ENCODE data around the gene PCNX2. TPM values are rescaled to one million over a fixed set of nuclear protein-coding genes. Genes with fewer than 3 reads are reported as not detected.

PCNX2 gene
- total and polyA plus RNA-seq, 2 of the 8 experiments (the other 6 are each of a cell fraction or from before 2014, with no cell fraction given), result 46.1 to 57.6 TPM

GRCh38 chr1:233020426-233020825, 275.1 kb downstream of the PCNX2 start:
- no peak overlapping the region for H3K18ac ChIP-seq (ENCODE audit: extremely low read depth, low read length)
- H4K91ac ChIP-seq (replicated peaks; ENCODE audit: insufficient read length, low read length), result no peak overlapping the region
- H2AK5ac ChIP-seq (ENCODE audit: low read depth, low read length), result no peak overlapping the region
- no peak overlapping the region for H2AFZ ChIP-seq (ENCODE audit: low read length)
- no peaks in the 10 kb centered on the region for H3K23me2 ChIP-seq (ENCODE audit: low read depth, low read length)
- no peak overlapping the region for H2BK15ac ChIP-seq (ENCODE audit: low read length)
- WGBS, 2 experiments (ENCODE audit: extremely low coverage in 1 of 2, insufficient coverage in 1 of 2, insufficient read length in 1 of 2, insufficient replicate concordance in 2 of 2, low coverage in 1 of 2, low lambda C conversion rate in 2 of 2, missing lambda C conversion rate in 1 of 2), result 83% methylated on average over 8 of the region's 8 CpGs; no CpG with 5 or more reads in 1 of the 2 experiments
- no peak overlapping the region for H3K27ac ChIP-seq (ENCODE audit: low read depth, low read length)
- H3K79me2 ChIP-seq (ENCODE audit: control insufficient read depth in 1 of 2, insufficient read depth in 2 of 2, low read length in 2 of 2), result no peaks in the 10 kb centered on the region
- H3K56ac ChIP-seq (replicated peaks; ENCODE audit: insufficient read length, low read depth, low read length), result no peak overlapping the region
- no peaks in the 10 kb centered on the region for H3K27me3 ChIP-seq (replicated peaks in 1 of 4; ENCODE audit: control insufficient read depth in 3 of 4, extremely low read depth in 1 of 4, insufficient read depth in 3 of 4, low read length in 3 of 4)
- H3K9me3 ChIP-seq (ENCODE audit: insufficient read depth in 2 of 2, low read depth in 1 of 2, low read length in 1 of 2), result no peaks in the 10 kb centered on the region
- H4K5ac ChIP-seq (ENCODE audit: insufficient read length, low read depth, low read length), result no peak overlapping the region
- no peak overlapping the region for H3K4ac ChIP-seq (replicated peaks; ENCODE audit: insufficient read length, low read depth, low read length)
- H3K79me1 ChIP-seq (ENCODE audit: low read depth, low read length), result no peaks in the 10 kb centered on the region; the same call in 1 of the 2 replicates
- no peak overlapping the region for H3K4me3 ChIP-seq (ENCODE audit: extremely low read depth in 1 of 4, insufficient read depth in 2 of 4, low read depth in 3 of 4, low read length in 4 of 4)
- H3K36me3 ChIP-seq (ENCODE audit: control insufficient read depth in 2 of 4, insufficient read depth in 4 of 4, low read length in 3 of 4), result peaks cover 0 to 4% (median 0%) of the 10 kb centered on the region in 4 experiments; a peak in 4 of 8 replicates
- no peak for FAIRE-seq
- H3K4me2 ChIP-seq (ENCODE audit: insufficient read depth in 1 of 2, low read depth in 2 of 2, low read length in 2 of 2), result no peak overlapping the region
- H3K4me1 ChIP-seq (replicated peaks in 1 of 4; ENCODE audit: control insufficient read depth in 3 of 4, insufficient read depth in 4 of 4, low read length in 3 of 4), result no peaks in the 10 kb centered on the region
- no peak overlapping the region for H2BK12ac ChIP-seq (ENCODE audit: low read depth, low read length)
- no peaks in the 10 kb centered on the region for H4K20me1 ChIP-seq (replicated peaks in 1 of 2; ENCODE audit: control insufficient read depth in 1 of 2, insufficient read depth in 2 of 2, low read length in 2 of 2)
- H3K23ac ChIP-seq (ENCODE audit: insufficient read length), result no peak overlapping the region
- ChIA-PET POLR2A (ENCODE audit: partially characterized antibody) (no interaction called here), CTCF (ENCODE audit: partially characterized antibody) (no interaction called here)
- no peak overlapping the region for H2BK120ac ChIP-seq (replicated peaks; ENCODE audit: low read depth, low read length)
- no peak overlapping the region for H2BK5ac ChIP-seq (ENCODE audit: low read depth, low read length)
- no peak overlapping the region for H3K14ac ChIP-seq (ENCODE audit: insufficient read length)
- H2BK20ac ChIP-seq (ENCODE audit: low read length), result no peak overlapping the region
- DNase-seq (ENCODE audit: low read depth in 1 of 2, low spot score in 2 of 2), result no peak
- H3K9ac ChIP-seq (replicated peaks in 1 of 4; ENCODE audit: extremely low read depth in 1 of 4, low read depth in 3 of 4, low read length in 3 of 4), result no peak overlapping the region
- H4K8ac ChIP-seq (ENCODE audit: extremely low read depth, insufficient read depth, low read length), result no peak overlapping the region
- TF ChIP-seq RAD21 (IDR thresholded peaks at IDR 0.05 in 1 of 2, conservative IDR thresholded peaks at IDR 0.05 in 1 of 2; ENCODE audit: low read depth in 2 of 2, low read length in 2 of 2) (no peak), TAF7 (optimal IDR thresholded peaks at IDR 0.05; ENCODE audit: borderline replicate concordance, low read depth, low read length) (no peak), CREB1 (IDR thresholded peaks at IDR 0.05) (no peak), ATF3 (IDR thresholded peaks at IDR 0.05; ENCODE audit: insufficient read depth, low read depth, low read length) (no peak), SP4 (IDR thresholded peaks at IDR 0.05; ENCODE audit: low read length) (no peak), NRF1 (IDR thresholded peaks at IDR 0.05; ENCODE audit: low read depth, low read length) (no peak), SP1 (IDR thresholded peaks at IDR 0.05; ENCODE audit: low read depth, low read length) (no peak), GABPA (IDR thresholded peaks at IDR 0.05; ENCODE audit: borderline replicate concordance, insufficient read depth, low read length) (no peak), ATF2 (IDR thresholded peaks at IDR 0.05; ENCODE audit: low read length) (no peak), BCL11A (IDR thresholded peaks at IDR 0.05; ENCODE audit: low read depth in 2 of 2, low read length in 2 of 2) (no peak), RNF2 (IDR thresholded peaks at IDR 0.05; ENCODE audit: borderline replicate concordance, low read depth, low read length, missing control alignments, poor library complexity, severe bottlenecking) (no peak), MAFK (IDR thresholded peaks at IDR 0.05; ENCODE audit: low read depth, low read length) (no peak)
